ENCODE measurements around the gene JARID2. TPM values are rescaled to one million over a fixed set of nuclear protein-coding genes. Genes with fewer than 3 reads are reported as not detected.

The JARID2 gene
- total and polyA plus RNA-seq, 10 of the 15 experiments (the other 5 are each of a cell fraction or from before 2014, with no cell fraction given): 4.2 to 21.6 (median 11.7) TPM

GRCh38 chr6:15305496-15305895 lies 59.6 kb downstream of the JARID2 start (continued):
- TF ChIP-seq EP300 (IDR thresholded peaks at IDR 0.05; ENCODE audit: borderline replicate concordance in 1 of 2, control insufficient read depth in 1 of 2, low read depth in 2 of 2, low read length in 2 of 2) (peak in 1 of 2 experiments; percentile 55; a peak in 2 of 4 replicates), SIX5 (IDR thresholded peaks at IDR 0.05; ENCODE audit: low read depth, low read length, severe bottlenecking) (no peak), RAD51 (IDR thresholded peaks at IDR 0.05) (no peak), ZNF217 (IDR thresholded peaks at IDR 0.05) (no peak), CHD1 (IDR thresholded peaks at IDR 0.05; ENCODE audit: low read depth, low read length) (no peak), ETV6 (conservative IDR thresholded peaks at IDR 0.05 in 1 of 2, IDR thresholded peaks at IDR 0.05 in 1 of 2; ENCODE audit: borderline replicate concordance in 1 of 2, low read depth in 1 of 2) (no peak), SP1 (IDR thresholded peaks at IDR 0.05; ENCODE audit: low read depth, low read length) (no peak), CBX3 (IDR thresholded peaks at IDR 0.05; ENCODE audit: borderline replicate concordance, low read depth) (no peak), POU2F2 (IDR thresholded peaks at IDR 0.05; ENCODE audit: borderline replicate concordance, low read depth, low read length) (peak; percentile 22; the same call in 1 of the 3 replicates), PAX5 (IDR thresholded peaks at IDR 0.05; ENCODE audit: borderline replicate concordance, low read depth, low read length) (peak; percentile 35; the same call in 1 of the 2 replicates), JUNB (IDR thresholded peaks at IDR 0.05) (peak; percentile 35; the same call in 1 of the 2 replicates), TARDBP (IDR thresholded peaks at IDR 0.05; ENCODE audit: borderline replicate concordance) (no peak), RELA (IDR thresholded peaks at IDR 0.05; ENCODE audit: borderline replicate concordance, partially characterized antibody) (peak; percentile 42), RELB (IDR thresholded peaks at IDR 0.05; ENCODE audit: low read depth) (peak; percentile 77; the same call in 1 of the 2 replicates), NFIC (IDR thresholded peaks at IDR 0.05; ENCODE audit: low read depth, low read length) (peak; percentile 68), RAD21 (IDR thresholded peaks at IDR 0.05; ENCODE audit: insufficient read depth, low read depth, low read length) (no peak), SREBF2 (IDR thresholded peaks at IDR 0.05; ENCODE audit: low read length) (no peak), BACH1 (IDR thresholded peaks at IDR 0.05; ENCODE audit: borderline replicate concordance) (no peak), RFX5 (IDR thresholded peaks at IDR 0.05; ENCODE audit: low read depth, low read length) (0 out of 2 replicates have a peak, but pooled peaks have one; percentile 55), ASH2L (IDR thresholded peaks at IDR 0.05; ENCODE audit: borderline replicate concordance, low read depth) (no peak), ZBED1 (IDR thresholded peaks at IDR 0.05; ENCODE audit: borderline replicate concordance) (no peak), BHLHE40 (IDR thresholded peaks at IDR 0.05; ENCODE audit: borderline replicate concordance in 1 of 2, low read depth in 2 of 2, low read length in 1 of 2) (peak in 1 of 2 experiments; percentile 24; a peak in 1 of 4 replicates), WRNIP1 (IDR thresholded peaks at IDR 0.05; ENCODE audit: borderline replicate concordance, low read depth, low read length) (no peak), NRF1 (conservative IDR thresholded peaks at IDR 0.05; ENCODE audit: low read depth, low read length) (no peak), STAT3 (IDR thresholded peaks at IDR 0.05; ENCODE audit: low read depth, low read length) (peak; percentile 29; the same call in 1 of the 2 replicates), CEBPB (IDR thresholded peaks at IDR 0.05; ENCODE audit: borderline replicate concordance in 1 of 2, low read depth in 2 of 2, low read length in 2 of 2) (no peak), PML (IDR thresholded peaks at IDR 0.05; ENCODE audit: low read length) (no peak), EZH2 (IDR thresholded peaks at IDR 0.05; ENCODE audit: borderline replicate concordance, control insufficient read depth, low read depth, low read length) (no peak), ESRRA (IDR thresholded peaks at IDR 0.05; ENCODE audit: low read length) (no peak), TCF3 (IDR thresholded peaks at IDR 0.05; ENCODE audit: borderline replicate concordance, insufficient read depth, low read depth, low read length) (no peak)
